GM21619 (cell line): ENCODE results near the gene INTS3.
"Not testable (repeated sequence)": the region's sequence is repeated elsewhere in the genome, so short reads cannot be mapped to it uniquely, and the experiment has no call there.

Source experiments
- ATAC-seq: cut with Tn5 transposase; IDR thresholded peaks from one replicate; pipeline ENCODE4 v1.9.1; 2021; ENCODE audit not compliant: unreplicated experiment

Gene INTS3

GRCh38 chr1:153776845-153777370 is 49.1 kb downstream of the INTS3 start:
- no peak for ATAC-seq

DNA sequence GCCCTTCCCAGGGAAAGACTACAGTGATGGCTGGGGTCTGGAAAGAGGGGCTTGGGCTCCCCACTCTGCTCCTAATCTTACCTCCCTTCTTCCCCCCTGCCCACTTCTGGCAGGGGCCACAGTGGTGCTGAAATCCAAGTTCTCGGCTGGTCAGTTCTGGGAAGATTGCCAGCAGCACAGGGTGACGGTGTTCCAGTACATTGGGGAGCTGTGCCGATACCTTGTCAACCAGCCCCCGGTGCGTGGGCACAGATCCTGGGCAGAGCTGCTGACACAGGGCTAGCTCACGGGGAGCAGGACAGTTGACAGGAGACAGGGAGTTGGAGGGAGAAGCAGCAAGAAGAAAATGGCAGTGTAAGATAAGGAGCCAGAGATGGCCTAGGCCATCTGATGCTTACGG is 49.8 kb downstream of the INTS3 start:
- no peak for ATAC-seq

DNA sequence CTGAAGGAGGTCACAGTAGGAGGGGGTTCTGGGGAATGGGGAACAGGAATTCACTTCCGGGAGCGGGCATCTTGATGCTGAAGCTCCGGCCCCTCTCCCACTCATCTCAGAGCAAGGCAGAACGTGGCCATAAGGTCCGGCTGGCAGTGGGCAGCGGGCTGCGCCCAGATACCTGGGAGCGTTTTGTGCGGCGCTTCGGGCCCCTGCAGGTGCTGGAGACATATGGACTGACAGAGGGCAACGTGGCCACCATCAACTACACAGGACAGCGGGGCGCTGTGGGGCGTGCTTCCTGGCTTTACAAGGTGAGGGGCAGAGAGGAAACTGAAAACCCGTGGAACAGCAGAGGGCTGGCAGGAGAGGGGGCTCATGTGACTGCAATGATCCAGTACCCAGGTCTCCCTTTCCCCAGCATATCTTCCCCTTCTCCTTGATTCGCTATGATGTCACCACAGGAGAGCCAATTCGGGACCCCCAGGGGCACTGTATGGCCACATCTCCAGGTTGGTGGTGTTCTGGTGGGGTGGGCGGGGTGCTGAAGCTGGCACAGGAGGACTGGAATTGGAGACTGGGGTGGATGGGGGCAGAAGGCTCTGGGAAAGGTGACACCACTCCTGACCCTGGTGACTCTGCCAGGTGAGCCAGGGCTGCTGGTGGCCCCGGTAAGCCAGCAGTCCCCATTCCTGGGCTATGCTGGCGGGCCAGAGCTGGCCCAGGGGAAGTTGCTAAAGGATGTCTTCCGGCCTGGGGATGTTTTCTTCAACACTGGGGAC is 50.4 kb downstream of the INTS3 start:
- no peak for ATAC-seq

DNA sequence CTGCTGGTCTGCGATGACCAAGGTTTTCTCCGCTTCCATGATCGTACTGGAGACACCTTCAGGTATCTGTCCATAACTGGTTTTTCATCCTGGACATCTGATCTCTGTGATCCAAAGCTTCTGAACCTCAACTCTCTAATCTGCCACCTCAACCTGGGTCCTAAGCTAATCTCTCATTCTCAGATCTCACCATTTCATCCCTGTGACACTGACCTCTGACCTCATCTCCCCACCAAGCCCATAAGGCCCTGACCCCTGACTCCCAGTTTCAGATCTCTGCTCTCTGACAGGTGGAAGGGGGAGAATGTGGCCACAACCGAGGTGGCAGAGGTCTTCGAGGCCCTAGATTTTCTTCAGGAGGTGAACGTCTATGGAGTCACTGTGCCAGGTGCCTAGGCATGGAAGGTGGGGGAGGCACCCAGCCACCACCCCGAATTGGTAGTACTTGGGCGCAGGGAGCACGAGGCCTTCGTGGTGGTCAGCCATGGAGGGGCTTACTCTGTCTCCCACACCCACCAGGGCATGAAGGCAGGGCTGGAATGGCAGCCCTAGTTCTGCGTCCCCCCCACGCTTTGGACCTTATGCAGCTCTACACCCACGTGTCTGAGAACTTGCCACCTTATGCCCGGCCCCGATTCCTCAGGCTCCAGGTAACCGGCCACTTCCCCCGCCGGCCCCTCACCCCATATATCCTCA is 51.1 kb downstream of the INTS3 start:
- ATAC-seq = no peak

- ATAC-seq = no peak
Measured at GRCh38 chr1:153779781-153780541, 52.1 kb downstream of the INTS3 start.

DNA sequence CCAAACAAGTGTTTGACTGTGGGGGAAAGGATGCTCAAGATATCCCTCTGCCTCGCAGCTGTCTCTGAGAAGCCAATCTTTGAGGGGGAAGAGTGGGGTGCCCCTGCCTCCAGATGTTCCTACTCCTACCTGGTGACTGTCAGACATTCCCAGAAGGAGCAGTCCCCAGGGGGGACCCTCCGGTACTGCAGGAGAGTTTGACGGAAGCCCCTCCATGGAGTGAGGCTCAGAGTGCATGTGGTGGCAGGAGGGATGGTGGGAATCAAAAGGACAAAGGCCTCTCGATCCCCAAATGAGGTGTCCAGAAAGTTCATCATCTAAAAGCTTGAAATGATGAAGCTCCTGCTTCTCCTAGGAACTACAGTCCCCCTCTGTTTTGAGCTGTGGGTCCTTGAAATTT is 52.7 kb downstream of the INTS3 start:
- no peak for ATAC-seq

GRCh38 chr1:153782648-153783047 is 54.8 kb downstream of the INTS3 start:
- ATAC-seq = not testable (repeated sequence)

DNA sequence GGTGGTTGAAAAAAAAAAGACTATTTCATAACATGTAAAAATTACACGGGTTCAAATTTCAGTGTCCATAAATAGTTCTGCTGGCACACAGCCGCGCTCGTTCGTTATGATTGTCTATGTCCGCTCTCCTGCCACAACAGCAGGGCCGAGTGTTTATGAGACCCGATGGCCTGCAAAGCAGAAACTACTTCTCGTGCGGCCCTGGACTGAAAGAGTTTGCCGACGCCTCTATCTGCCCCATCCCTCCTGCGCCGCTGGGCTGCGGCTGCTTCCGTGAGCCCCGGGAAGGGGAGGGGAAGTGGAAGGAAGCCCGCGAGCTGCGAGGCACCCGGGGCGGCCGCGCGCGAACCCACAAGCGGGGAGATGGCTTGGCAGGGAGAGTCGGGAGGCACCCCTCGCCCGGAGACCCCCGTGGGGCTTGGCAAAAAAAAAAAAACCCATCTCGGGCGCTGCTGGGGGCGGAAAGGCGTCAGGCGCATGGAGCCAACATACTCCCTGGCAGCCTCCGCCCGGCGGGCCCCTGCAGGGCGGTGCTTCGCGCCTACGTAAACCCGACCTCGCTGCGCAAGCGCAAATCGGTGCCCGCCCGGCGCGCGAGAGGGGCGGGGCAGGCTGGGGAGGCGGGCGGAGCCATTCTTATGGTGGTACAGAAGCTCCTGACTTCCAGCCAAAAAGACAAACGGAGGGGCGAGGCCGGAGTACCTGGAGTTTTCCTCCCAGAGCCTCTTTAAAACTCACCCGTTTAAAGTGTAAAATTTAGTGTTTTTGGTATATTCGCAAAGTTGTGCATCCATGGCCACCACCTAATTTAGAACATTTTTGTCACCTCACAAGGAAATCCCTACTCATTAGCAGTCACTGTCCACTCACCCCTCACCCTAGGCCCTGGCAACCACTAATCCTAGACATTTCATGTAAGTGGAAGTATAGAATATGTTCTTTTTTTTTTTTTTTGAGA is 55.7 kb downstream of the INTS3 start:
- peak; percentile 86 for ATAC-seq

DNA sequence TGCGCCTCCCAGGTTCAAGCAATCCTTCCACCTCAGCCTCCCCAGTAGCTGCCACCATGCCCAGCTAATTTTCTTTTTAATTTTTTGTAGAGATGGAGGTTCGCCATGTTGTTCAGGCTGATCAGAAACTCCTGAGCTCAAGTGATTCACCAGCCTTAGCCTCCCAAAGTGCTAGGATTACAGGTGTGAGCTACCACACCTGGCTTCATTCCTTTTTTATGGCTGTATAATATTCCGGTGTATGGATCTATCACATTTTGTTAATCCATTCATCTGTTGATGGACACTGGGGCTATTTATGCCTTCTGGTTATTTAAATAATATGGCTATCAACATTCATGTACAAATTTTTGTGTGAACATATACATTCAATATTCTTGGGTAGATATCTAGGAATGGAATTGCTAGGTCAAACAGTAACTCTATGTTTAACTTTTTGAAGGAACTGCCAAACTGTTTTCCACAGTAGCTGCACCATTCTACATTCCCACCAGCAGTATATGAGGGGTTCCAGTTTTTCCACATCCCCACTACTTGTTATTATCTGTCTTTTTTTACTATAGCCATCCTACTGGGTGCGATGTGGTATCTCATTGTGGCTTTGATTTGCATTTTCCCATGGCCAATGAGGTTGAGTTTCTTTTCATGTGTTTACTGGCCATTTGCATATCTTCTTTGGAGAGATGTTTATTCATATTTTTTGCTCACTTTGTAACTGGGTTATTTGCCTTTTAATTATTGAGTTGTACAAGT is 58.4 kb downstream of the INTS3 start:
- no peak for ATAC-seq

GRCh38 chr1:153789478-153790034 is 61.7 kb downstream of the INTS3 start:
- ATAC-seq = no peak

DNA sequence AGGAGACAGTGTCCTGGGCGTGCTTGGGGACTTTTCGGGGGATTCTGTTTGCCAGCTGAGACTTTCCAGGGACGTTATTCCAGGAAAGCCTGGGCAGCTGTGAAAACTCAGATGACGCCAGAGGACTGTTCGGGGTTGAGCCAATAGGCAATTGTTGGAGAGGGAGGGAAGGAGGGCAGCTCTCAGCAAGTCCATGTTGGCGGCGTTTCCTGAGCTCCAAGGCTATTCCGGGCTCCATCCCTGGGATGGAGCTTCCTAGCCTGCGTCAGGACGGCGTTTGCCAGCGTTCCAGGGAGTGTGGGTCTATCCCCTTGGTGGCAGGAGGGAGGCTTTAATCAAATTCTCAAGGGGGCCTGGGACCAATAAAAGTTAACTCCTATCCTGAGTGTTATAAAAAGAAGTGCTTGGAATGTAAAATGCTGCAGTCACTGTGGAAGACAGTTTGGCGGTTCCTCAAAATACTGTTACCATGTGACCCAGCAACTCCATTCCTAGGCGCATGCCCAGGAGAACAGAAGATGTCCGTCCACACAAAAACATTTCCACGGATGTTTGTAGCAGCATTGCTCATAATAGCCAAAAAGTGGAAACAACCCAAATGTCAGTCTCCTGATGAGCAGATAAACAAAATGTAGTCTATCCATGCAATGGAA is 62.6 kb downstream of the INTS3 start:
- no peak for ATAC-seq

DNA sequence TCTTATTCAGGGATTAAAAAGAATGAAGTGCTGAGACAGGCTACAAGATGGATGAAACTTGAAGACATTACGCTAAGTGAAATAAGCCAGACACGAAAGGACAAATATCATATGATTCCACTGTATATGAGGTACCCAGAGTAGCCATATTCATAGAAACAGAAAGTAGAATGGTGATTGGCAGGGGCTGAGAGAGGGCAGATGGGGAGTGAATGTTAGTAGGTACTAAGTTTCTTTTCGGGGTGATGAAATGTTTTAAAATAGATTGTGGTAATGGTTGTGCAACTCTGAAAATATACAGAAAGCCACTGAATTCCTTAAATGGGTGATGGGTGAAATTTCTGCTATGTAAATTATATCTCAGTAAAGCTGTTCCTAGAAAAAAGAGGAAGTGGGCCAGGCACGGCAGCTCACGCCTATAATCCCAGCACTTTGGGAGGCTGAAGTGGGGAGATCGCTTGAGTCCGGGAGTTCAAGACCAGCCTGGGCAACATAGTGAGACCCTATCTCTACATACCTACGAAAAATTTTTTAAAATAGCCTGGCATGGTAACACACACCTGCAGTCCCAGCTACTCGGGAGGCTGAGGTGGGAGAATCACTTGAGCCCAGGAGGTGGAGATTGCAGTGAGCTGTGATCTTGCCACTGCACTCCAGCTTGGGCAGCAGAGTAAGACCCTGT is 63.3 kb downstream of the INTS3 start:
- peak; percentile 74 for ATAC-seq

- no peak for ATAC-seq
Measured at GRCh38 chr1:153791648-153792253, 63.9 kb downstream of the INTS3 start.

- ATAC-seq = no peak
Measured at GRCh38 chr1:153792631-153793041, 64.8 kb downstream of the INTS3 start.

DNA sequence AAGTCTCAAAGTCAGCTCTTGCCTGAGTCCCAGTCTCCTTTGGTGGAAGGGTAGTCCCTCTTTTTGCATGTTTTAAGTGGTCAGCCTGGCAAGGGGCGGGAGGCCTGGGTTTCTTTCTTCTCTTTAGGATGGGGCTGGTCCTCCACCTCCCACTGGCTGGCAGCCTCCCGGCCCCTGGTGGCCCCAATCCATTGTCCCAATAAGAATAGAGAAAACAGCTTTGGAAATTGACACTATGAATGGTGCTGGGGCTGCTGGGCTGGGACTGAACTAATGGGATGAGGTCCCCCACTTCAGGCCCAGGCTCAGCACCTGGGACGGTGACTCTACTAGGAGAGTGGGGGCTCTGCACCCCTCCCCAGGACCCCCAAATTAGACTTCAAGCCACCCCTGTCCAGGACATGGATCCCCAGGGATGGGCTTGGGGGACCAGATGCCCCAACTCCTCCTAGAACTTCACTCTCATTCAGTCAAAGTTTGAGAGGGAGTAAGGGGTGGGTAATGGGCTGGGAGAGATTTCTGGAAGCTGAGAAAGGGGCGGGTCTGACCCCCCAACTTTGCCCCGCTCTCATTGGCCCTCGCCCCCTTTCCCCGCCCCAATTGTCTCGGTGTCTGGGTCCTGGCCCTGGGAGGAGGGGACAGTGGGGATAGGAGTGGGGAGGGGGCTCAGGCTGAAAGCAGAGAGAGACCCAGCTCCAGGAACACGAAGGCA is 65.6 kb downstream of the INTS3 start:
- ATAC-seq = no peak

DNA sequence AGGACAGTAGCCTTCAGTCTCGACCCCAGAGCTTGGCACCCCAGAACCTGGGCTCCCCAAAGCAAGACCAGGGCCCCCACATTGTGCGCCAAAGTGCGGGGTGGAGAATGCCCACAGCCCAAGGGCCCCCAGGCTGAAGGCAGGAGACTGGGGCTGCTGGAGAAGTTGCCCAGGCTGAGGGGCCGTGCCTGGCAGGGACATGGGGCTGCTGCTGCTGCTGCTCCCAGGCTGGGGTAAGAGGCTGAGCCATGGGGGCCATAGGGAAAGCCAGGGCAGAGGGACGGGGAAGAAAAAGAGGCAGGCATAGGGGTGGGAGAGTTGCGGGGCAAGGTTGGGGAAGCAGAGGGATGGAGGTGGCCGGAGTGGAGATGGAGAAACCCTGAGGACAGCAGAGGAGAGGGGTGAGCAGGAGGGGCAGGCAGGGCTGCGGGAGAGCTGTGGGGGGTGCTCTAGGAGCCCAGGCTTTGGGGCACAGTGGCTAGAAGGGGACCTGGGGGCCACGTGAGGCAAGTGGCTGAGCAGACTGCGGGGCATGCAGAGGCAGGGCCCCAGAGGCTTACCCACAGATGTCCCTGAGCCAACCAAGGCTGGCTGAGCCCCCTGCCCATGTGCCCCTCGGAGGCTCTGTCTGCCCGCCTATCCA is 66.2 kb downstream of the INTS3 start:
- ATAC-seq = no peak
